ENCODE results near the gene OS9.
A peak's percentile ranks its signal among the peaks of the same experiment; 100 is the strongest.
"Not testable (repeated sequence)": the region's sequence is repeated elsewhere in the genome, so short reads cannot be mapped to it uniquely, and the experiment has no call there.

OS9 gene

GRCh38 chr12:57693659-57694458 is at the start of gene OS9:
Gene OS9 (plus strand): TSS chr12:57694132. CDS start chr12:57694162, 30 bp downstream.
- FAIRE-seq = peak; percentile 100

GRCh38 chr12:57645990-57646658 is 47.8 kb upstream of the OS9 start:
- not testable (repeated sequence) for FAIRE-seq

GRCh38 chr12:57646659-57647049 is 47.3 kb upstream of the OS9 start:
- FAIRE-seq = not testable (repeated sequence)

- FAIRE-seq = no peak
Observed at GRCh38 chr12:57654042-57654441, 39.9 kb upstream of the OS9 start.

- FAIRE-seq = no peak
Observed at GRCh38 chr12:57655541-57656240, 38.2 kb upstream of the OS9 start.

- not testable (repeated sequence) for FAIRE-seq
Observed at GRCh38 chr12:57656408-57656807, 37.5 kb upstream of the OS9 start.

- FAIRE-seq = no peak
Observed at GRCh38 chr12:57657744-57658143, 36.2 kb upstream of the OS9 start.

GRCh38 chr12:57658890-57659289 is 35.0 kb upstream of the OS9 start:
- no peak for FAIRE-seq

- no peak for FAIRE-seq
Observed at GRCh38 chr12:57661376-57661775, 32.6 kb upstream of the OS9 start.

GRCh38 chr12:57665066-57665820 is 28.7 kb upstream of the OS9 start:
- not testable (repeated sequence) for FAIRE-seq

- no peak for FAIRE-seq
Observed at GRCh38 chr12:57666897-57667296, 27.0 kb upstream of the OS9 start.

- not testable (repeated sequence) for FAIRE-seq
Observed at GRCh38 chr12:57669691-57670090, 24.2 kb upstream of the OS9 start.

GRCh38 chr12:57671811-57672210 is 22.1 kb upstream of the OS9 start:
- not testable (repeated sequence) for FAIRE-seq

GRCh38 chr12:57672801-57673200 is 21.1 kb upstream of the OS9 start:
- no peak for FAIRE-seq

GRCh38 chr12:57674691-57675090 is 19.2 kb upstream of the OS9 start:
- no peak for FAIRE-seq

- FAIRE-seq = not testable (repeated sequence)
Observed at GRCh38 chr12:57677947-57678346, 16.0 kb upstream of the OS9 start.

- no peak for FAIRE-seq
Observed at GRCh38 chr12:57679697-57680096, 14.2 kb upstream of the OS9 start.

GRCh38 chr12:57687862-57688261 is 6.1 kb upstream of the OS9 start:
- FAIRE-seq = no peak

- FAIRE-seq = no peak
Observed at GRCh38 chr12:57688931-57689330, 5.0 kb upstream of the OS9 start.

- FAIRE-seq = no peak
Observed at GRCh38 chr12:57692500-57692899, 1.4 kb upstream of the OS9 start.

- no peak for FAIRE-seq
Observed at GRCh38 chr12:57693317-57693658, 644 bp upstream of the OS9 start.

- no peak for FAIRE-seq
Observed at GRCh38 chr12:57694459-57695019, 607 bp downstream of the OS9 start.

All from endometrium (tissue), 2 donors.